D721Med (cell line): ENCODE data around the gene IPO4.

Experiments
- DNase-seq: peaks from one replicate; pipeline ENCODE4 v3.0.0; 2011; ENCODE audit warnings: low spot score; ENCODE audit not compliant: insufficient read length
- FAIRE-seq: peaks from 2 replicates; lab custom pipeline; 2011; peaks lifted over from hg19 to GRCh38; lab: Jason Lieb, UNC
- CTCF ChIP-seq: IDR thresholded peaks from 2 replicates; pipeline ENCODE4 v1.5.1; 2012; ENCODE audit warnings: mild to moderate bottlenecking, control low read depth; ENCODE audit not compliant: insufficient read depth; ENCODE audit errors: missing control alignments

The IPO4 gene

GRCh38 chr14:24130717-24131548, 57.7 kb downstream of the IPO4 start:
- DNase-seq (no peak), FAIRE-seq (no peak)
- no peak for TF ChIP-seq CTCF

GRCh38 chr14:24130380-24130716, 58.3 kb downstream of the IPO4 start, which contains the start of gene FITM1:
Gene FITM1 (plus strand): TSS chr14:24130659. CDS start chr14:24131564, 905 bp downstream.
- DNase-seq (no peak), FAIRE-seq (no peak)
- no peak for TF ChIP-seq CTCF
